Duodenal mucosa (tissue), 2 donors: ENCODE measurements around the gene RPS28.

Experiments used
- H3K27ac ChIP-seq: one replicate; pipeline ENCODE4 v1.7.0; 2013; ENCODE audit warnings: low read depth, low read length
- H3K27me3 ChIP-seq, 2 donors: one replicate each; pipeline ENCODE4 v1.7.0; 2013; ENCODE audit warnings: low read length in 2 of 2, control low read depth in 1 of 2; ENCODE audit not compliant: insufficient read depth in 2 of 2, control insufficient read depth in 1 of 2
- H3K36me3 ChIP-seq, 2 donors: one replicate each; pipeline ENCODE4 v1.7.0; 2013; ENCODE audit warnings: low read length in 2 of 2, control low read depth in 1 of 2; ENCODE audit not compliant: insufficient read depth in 2 of 2, control insufficient read depth in 1 of 2
- H3K4me1 ChIP-seq, 2 donors: one replicate each; pipeline ENCODE4 v1.7.0; 2013; ENCODE audit warnings: low read length in 2 of 2, control low read depth in 1 of 2; ENCODE audit not compliant: insufficient read depth in 2 of 2, control insufficient read depth in 1 of 2
- H3K4me3 ChIP-seq, 2 donors: one replicate each; pipeline ENCODE4 v1.7.0; 2013; ENCODE audit warnings: low read length in 2 of 2, low read depth in 1 of 2
- H3K9ac ChIP-seq, 2 donors: one replicate each; pipeline ENCODE4 v1.7.0; 2013; ENCODE audit warnings: low read length in 2 of 2, low read depth in 1 of 2
- H3K9me3 ChIP-seq, 2 donors: one replicate each; pipeline ENCODE4 v1.7.0; 2013; ENCODE audit warnings: low read length in 2 of 2, control low read depth in 1 of 2; ENCODE audit not compliant: control insufficient read depth in 1 of 2

Gene RPS28

DNA sequence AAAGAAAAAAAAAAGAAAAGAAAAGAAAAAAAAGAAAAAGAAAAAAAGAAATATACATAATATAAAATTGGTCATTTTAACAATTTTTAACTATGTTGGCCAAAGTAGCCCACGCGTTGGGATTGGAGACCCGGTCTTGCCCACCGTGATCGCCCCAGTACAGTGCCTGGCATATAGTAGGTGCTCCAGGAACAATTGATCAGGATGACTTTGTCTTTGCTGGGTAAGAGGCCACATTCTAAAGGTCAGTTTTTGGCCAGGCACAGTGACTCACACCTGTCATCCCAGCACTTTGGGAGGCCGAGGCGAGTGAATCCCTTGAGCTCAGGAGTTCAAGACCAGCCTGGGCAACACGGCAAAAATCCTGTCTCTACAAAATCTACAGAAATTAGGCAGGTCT is 38.9 kb downstream of the RPS28 start:
- Histone ChIP-seq H3K9ac (no peak overlapping the region), H3K4me1 (peaks cover 25 to 30% of the 10 kb centered on the region in 2 donors), H3K36me3 (no peaks in the 10 kb centered on the region), H3K4me3 (no peak overlapping the region), H3K27ac (no peak overlapping the region), H3K27me3 (peaks cover 0 to 5% of the 10 kb centered on the region in 2 donors), H3K9me3 (no peaks in the 10 kb centered on the region)

DNA sequence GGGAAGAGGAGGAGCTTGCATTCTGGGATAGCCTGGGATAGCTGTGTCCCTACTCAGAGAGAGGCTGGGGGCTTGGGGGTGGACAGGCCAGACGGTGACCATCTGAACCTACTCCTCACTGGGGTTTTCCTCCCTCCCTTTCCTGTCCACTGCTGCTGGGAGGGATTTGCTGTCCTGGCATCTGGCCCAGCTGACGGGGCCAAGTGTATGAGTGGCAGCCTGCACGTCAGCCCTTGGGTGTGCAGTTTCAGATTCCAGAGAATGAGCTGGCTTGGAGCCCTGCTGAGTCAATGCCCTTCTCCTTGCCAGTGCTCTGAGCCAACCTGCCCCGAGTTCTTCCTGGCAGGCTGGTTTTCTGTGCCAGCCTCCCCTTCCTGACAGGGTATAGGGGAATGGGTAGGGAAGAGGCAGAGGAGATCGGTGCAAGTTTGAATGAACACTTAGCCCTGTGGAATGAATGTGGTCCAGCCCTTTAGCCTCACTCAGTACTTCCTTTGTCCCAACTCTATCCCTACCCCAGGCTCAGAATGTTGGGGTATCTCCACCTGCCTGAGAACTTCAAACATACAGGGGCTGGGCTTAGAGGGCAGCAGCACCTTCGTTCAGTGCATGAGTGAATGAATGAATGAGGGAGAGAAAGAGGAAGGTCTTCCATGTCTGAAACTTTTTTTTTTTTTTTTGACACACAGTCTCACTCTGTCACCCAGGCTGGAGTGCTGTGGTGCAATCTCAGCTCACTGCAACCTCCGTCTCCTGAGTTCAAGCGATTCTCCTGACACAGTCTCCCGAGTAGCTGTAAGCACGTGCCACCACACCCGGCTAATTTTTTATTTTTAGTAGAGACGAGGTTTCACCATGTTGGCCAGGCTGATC is 40.9 kb downstream of the RPS28 start:
- peaks cover 21 to 34% of the 10 kb centered on the region in 2 donors for H3K4me1 ChIP-seq
- H3K4me3 ChIP-seq: peak overlapping the region; percentile 10 to 47
- peak overlapping the region; percentile 59 to 63 for H3K9ac ChIP-seq
- no peaks in the 10 kb centered on the region for H3K36me3 ChIP-seq
- H3K27me3 ChIP-seq: peaks cover 0 to 5% of the 10 kb centered on the region in 2 donors
- peak overlapping the region; percentile 57 for H3K27ac ChIP-seq
- H3K9me3 ChIP-seq: no peaks in the 10 kb centered on the region

DNA sequence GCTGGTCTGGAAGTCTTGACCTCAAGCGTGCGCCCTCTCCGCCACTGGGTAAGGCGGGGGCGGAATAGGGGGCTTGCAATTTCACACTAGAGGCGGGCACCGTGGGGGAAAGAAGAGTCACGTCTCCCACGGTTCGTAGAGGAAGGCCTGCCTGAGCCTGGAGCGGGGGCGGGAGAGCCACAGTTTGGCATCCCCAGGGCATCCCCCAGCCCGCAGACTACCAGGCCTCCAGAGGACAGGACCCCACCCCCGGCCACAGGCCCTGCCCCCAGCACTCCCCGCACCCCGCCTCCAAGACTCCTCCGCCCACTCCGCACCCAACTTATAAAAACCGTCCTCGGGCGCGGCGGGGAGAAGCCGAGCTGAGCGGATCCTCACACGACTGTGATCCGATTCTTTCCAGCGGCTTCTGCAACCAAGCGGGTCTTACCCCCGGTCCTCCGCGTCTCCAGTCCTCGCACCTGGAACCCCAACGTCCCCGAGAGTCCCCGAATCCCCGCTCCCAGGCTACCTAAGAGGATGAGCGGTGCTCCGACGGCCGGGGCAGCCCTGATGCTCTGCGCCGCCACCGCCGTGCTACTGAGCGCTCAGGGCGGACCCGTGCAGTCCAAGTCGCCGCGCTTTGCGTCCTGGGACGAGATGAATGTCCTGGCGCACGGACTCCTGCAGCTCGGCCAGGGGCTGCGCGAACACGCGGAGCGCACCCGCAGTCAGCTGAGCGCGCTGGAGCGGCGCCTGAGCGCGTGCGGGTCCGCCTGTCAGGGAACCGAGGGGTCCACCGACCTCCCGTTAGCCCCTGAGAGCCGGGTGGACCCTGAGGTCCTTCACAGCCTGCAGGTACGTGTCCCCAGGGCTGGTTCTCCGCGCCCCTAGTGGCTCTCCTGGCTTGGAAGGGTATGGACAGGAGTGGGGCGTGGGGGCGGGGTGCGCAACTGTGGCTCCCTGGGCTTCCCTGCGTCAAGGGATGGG is 42.8 kb downstream of the RPS28 start, which contains the start of gene ANGPTL4:
ANGPTL4 (plus strand) TSS at position 353 of the 969 bp plus-strand sequence; CDS start at position 520, 167 bp downstream.
- Histone ChIP-seq H3K9ac (peak within 1 kb of the TSS; percentile 38 to 69), H3K27ac (peak within 1 kb of the TSS; percentile 14), H3K36me3 (no peaks in the 10 kb centered on the region), H3K4me1 (peaks cover 32 to 46% of the 10 kb centered on the region in 2 donors), H3K9me3 (no peaks in the 10 kb centered on the region), H3K27me3 (peaks cover 0 to 5% of the 10 kb centered on the region in 2 donors), H3K4me3 (peak within 1 kb of the TSS; percentile 70 to 76)

- Histone ChIP-seq H3K9ac (no peak overlapping the region), H3K27me3 (peaks cover 0 to 5% of the 10 kb centered on the region in 2 donors), H3K27ac (no peak overlapping the region), H3K36me3 (no peaks in the 10 kb centered on the region), H3K4me3 (peak overlapping the region in 1 of 2 donors; percentile 23), H3K9me3 (no peaks in the 10 kb centered on the region), H3K4me1 (peaks cover 38 to 56% of the 10 kb centered on the region in 2 donors)
Measured at GRCh38 chr19:8366121-8366581, 44.9 kb downstream of the RPS28 start.

- Histone ChIP-seq H3K9me3 (no peaks in the 10 kb centered on the region), H3K27ac (no peak overlapping the region), H3K27me3 (peaks cover 0 to 5% of the 10 kb centered on the region in 2 donors), H3K4me3 (peak overlapping the region; percentile 24 to 28), H3K9ac (peak overlapping the region in 1 of 2 donors; percentile 25), H3K4me1 (peaks cover 35 to 56% of the 10 kb centered on the region in 2 donors), H3K36me3 (no peaks in the 10 kb centered on the region)
Measured at GRCh38 chr19:8366961-8367326, 45.6 kb downstream of the RPS28 start.

DNA sequence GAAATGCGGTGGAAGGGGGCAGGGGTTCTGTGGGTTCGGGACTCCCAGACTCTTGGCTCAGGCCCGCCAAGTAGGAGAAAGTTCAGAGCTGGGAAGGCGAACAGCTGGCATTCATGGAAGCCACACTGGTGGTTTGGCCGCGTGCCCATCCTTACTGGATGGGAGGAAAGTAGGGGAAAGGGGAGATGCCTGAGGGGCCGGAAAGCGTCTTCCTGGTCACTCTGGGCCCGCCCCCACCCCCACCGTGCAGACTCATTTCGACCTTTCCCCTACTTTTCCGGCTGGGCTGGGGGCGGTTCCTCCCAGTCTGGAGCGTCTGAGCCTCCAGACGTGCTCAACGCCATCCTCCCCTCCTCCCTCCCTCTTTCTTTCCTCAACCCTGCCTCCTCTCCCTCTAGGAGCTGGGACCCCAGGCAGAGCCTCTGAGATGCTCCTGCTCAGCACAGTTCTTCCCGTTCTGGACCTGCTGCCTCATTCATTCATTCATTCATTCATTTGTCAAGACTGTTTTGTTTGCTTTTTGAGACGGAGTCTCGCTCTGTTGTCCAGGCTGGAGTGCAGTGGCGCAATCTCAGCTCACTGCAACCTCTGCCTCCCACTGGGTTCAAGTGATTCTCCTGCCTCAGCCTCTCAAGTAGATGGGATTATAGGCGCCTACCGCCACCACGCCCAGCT is 46.2 kb downstream of the RPS28 start:
- Histone ChIP-seq H3K9me3 (no peaks in the 10 kb centered on the region), H3K36me3 (no peaks in the 10 kb centered on the region), H3K4me3 (peak overlapping the region; percentile 24 to 28), H3K27ac (peak overlapping the region; percentile 14), H3K27me3 (peaks cover 0 to 5% of the 10 kb centered on the region in 2 donors), H3K9ac (peak overlapping the region in 1 of 2 donors; percentile 25), H3K4me1 (peaks cover 30 to 51% of the 10 kb centered on the region in 2 donors)

GRCh38 chr19:8370176-8371010 is 49.1 kb downstream of the RPS28 start:
- Histone ChIP-seq H3K4me1 (peaks cover 23 to 42% of the 10 kb centered on the region in 2 donors), H3K27me3 (no peaks in the 10 kb centered on the region), H3K4me3 (peak overlapping the region; percentile 13 to 55), H3K36me3 (peaks cover 0 to 4% of the 10 kb centered on the region in 2 donors), H3K9me3 (no peaks in the 10 kb centered on the region), H3K27ac (no peak overlapping the region), H3K9ac (peak overlapping the region; percentile 6 to 28)

DNA sequence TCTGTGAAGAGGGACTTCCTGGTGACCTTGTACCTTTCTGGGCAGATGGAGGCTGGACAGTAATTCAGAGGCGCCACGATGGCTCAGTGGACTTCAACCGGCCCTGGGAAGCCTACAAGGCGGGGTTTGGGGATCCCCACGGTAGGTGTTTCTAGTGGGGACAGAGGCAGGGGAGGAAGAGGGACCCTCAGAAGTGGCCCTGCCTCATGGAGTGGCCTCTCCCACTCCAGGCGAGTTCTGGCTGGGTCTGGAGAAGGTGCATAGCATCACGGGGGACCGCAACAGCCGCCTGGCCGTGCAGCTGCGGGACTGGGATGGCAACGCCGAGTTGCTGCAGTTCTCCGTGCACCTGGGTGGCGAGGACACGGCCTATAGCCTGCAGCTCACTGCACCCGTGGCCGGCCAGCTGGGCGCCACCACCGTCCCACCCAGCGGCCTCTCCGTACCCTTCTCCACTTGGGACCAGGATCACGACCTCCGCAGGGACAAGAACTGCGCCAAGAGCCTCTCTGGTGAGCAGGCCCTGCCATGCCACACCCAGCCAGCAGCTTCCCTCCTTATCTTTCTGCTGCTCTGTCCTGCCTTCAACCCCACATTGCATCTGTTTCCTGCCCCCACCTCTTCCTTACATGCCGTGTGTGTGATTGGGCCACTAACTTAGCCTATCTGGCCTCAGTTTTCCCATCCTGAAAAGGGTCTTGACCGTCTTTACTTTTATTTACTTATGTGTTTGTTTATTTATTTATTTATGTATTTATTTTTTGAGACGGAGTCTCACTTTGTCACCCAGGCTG is 49.9 kb downstream of the RPS28 start:
- Histone ChIP-seq H3K36me3 (peaks cover 0 to 4% of the 10 kb centered on the region in 2 donors), H3K4me1 (peaks cover 23 to 35% of the 10 kb centered on the region in 2 donors), H3K27ac (no peak overlapping the region), H3K9me3 (no peaks in the 10 kb centered on the region), H3K4me3 (peak overlapping the region; percentile 13 to 55), H3K9ac (peak overlapping the region; percentile 28 to 57), H3K27me3 (no peaks in the 10 kb centered on the region)
